Measurements from ENCODE around the gene PPP1R3C.

The PPP1R3C gene

DNA sequence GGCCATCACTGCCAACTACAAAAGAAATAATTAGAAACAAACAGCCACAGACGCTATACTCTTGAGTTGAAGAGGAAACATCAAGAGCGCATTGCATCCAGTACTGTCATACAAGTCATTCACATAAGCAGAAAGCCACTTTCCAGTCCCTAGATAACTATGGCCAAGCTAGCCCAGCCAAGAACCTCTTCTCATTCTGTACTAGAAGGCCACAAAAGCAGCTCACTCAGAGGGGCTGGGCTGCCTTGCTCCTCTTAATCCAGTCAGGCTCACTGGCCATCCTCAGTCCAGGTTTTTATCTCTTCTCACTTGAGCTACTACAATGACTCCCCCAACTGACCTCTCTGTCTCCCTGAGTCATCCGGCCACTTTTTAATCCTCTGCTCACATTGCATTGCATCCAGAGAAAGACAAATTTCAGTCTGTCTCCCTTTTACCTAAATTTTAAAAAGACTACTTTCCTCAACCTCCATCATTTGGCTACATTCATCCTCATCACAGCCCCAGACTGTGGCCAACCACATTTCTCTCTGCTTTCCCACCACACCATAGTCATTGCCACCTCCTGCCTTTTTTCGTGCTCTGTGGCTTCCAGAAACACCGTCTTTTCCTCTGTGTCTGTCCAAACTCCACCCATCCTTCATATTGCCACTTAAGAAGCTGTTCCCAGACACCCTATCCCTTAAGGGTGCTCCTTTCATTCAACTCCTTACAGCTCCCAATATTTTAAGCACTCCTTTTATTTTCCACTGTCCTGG lies 25.0 kb downstream of the PPP1R3C start:
- Histone ChIP-seq H2BK120ac (ENCODE audit: low read depth, low read length) (no peak overlapping the region), H3K18ac (ENCODE audit: low read length) (no peak overlapping the region), H3K23ac (ENCODE audit: low read length) (no peak overlapping the region), H3K4me2 (ENCODE audit: low read length) (no peak overlapping the region), H3K9ac (ENCODE audit: low read length) (no peak overlapping the region), H4K8ac (ENCODE audit: low read depth, low read length) (no peak overlapping the region), H3K27ac (ENCODE audit: low read depth, low read length) (no peak overlapping the region), H3K36me3 (ENCODE audit: control insufficient read depth, insufficient read depth, low read length) (no peaks in the 10 kb centered on the region), H3K4me1 (ENCODE audit: control insufficient read depth, low read depth, low read length) (no peaks in the 10 kb centered on the region), H3K4me3 (ENCODE audit: low read length) (no peak overlapping the region), H2BK5ac (ENCODE audit: low read length) (no peak overlapping the region), H4K5ac (ENCODE audit: low read length) (no peak overlapping the region), H3K4ac (ENCODE audit: low read depth, low read length) (no peak overlapping the region), H3K79me2 (ENCODE audit: control insufficient read depth, insufficient read depth, low read length) (no peaks in the 10 kb centered on the region), H2AK5ac (ENCODE audit: low read length) (no peak overlapping the region), H3K56ac (ENCODE audit: low read length) (no peak overlapping the region), H3K27me3 (ENCODE audit: insufficient read depth, low read length, poor library complexity) (no peaks in the 10 kb centered on the region), H2BK15ac (replicated peaks; ENCODE audit: low read depth) (no peak overlapping the region), H3K79me1 (ENCODE audit: low read length) (no peaks in the 10 kb centered on the region)
- WGBS (ENCODE audit: extremely low coverage, insufficient coverage, low lambda C conversion rate) = no CpG with 5 or more reads among the region's 5 CpGs
- no peak for DNase-seq

DNA sequence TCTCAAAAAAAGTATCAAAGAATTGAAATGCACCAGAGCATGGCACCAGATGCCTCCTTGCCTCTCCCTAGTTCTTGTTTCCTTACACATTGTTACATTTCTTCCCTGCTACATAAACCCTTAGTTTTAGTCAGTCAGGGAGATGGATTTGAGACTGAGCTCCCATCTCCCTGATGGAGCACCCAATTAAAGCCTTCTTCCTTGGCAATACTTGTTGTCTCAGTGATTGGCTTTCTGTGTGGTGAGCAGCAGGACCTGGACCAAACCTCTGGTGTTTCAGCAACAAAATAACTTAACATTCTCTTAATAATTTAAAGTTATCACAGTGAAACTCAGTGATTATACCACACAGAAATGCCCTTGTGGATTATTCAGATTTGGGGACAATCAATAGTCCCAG lies 26.9 kb downstream of the PPP1R3C start:
- Histone ChIP-seq H4K8ac (ENCODE audit: low read depth, low read length) (no peak overlapping the region), H3K27ac (ENCODE audit: low read depth, low read length) (no peak overlapping the region), H3K36me3 (ENCODE audit: control insufficient read depth, insufficient read depth, low read length) (no peaks in the 10 kb centered on the region), H3K79me1 (ENCODE audit: low read length) (no peaks in the 10 kb centered on the region), H4K5ac (ENCODE audit: low read length) (no peak overlapping the region), H3K4ac (ENCODE audit: low read depth, low read length) (no peak overlapping the region), H3K23ac (ENCODE audit: low read length) (no peak overlapping the region), H2BK15ac (replicated peaks; ENCODE audit: low read depth) (no peak overlapping the region), H3K9ac (ENCODE audit: low read length) (no peak overlapping the region), H3K4me1 (ENCODE audit: control insufficient read depth, low read depth, low read length) (no peaks in the 10 kb centered on the region), H3K4me2 (ENCODE audit: low read length) (no peak overlapping the region), H3K18ac (ENCODE audit: low read length) (no peak overlapping the region), H3K79me2 (ENCODE audit: control insufficient read depth, insufficient read depth, low read length) (no peaks in the 10 kb centered on the region), H2BK120ac (ENCODE audit: low read depth, low read length) (no peak overlapping the region), H3K27me3 (ENCODE audit: insufficient read depth, low read length, poor library complexity) (no peaks in the 10 kb centered on the region), H2BK5ac (ENCODE audit: low read length) (no peak overlapping the region), H2AK5ac (ENCODE audit: low read length) (no peak overlapping the region), H3K4me3 (ENCODE audit: low read length) (no peak overlapping the region), H3K56ac (ENCODE audit: low read length) (no peak overlapping the region)
- no peak for DNase-seq

- no peaks in the 10 kb centered on the region for H3K79me1 ChIP-seq (ENCODE audit: low read length)
- H2BK120ac ChIP-seq (ENCODE audit: low read depth, low read length) = no peak overlapping the region
- no peak overlapping the region for H3K23ac ChIP-seq (ENCODE audit: low read length)
- no peak overlapping the region for H3K4me3 ChIP-seq (ENCODE audit: low read length)
- no peak overlapping the region for H3K9ac ChIP-seq (ENCODE audit: low read length)
- H3K18ac ChIP-seq (ENCODE audit: low read length) = no peak overlapping the region
- no peaks in the 10 kb centered on the region for H3K79me2 ChIP-seq (ENCODE audit: control insufficient read depth, insufficient read depth, low read length)
- H4K5ac ChIP-seq (ENCODE audit: low read length) = no peak overlapping the region
- no peak overlapping the region for H4K8ac ChIP-seq (ENCODE audit: low read depth, low read length)
- H3K4me1 ChIP-seq (ENCODE audit: control insufficient read depth, low read depth, low read length) = no peaks in the 10 kb centered on the region
- H2BK15ac ChIP-seq (replicated peaks; ENCODE audit: low read depth) = no peak overlapping the region
- no peak for DNase-seq
- no peak overlapping the region for H3K4me2 ChIP-seq (ENCODE audit: low read length)
- H2AK5ac ChIP-seq (ENCODE audit: low read length) = no peak overlapping the region
- no peaks in the 10 kb centered on the region for H3K27me3 ChIP-seq (ENCODE audit: insufficient read depth, low read length, poor library complexity)
- H3K56ac ChIP-seq (ENCODE audit: low read length) = no peak overlapping the region
- no peak overlapping the region for H3K27ac ChIP-seq (ENCODE audit: low read depth, low read length)
- H2BK5ac ChIP-seq (ENCODE audit: low read length) = no peak overlapping the region
- WGBS (ENCODE audit: extremely low coverage, insufficient coverage, low lambda C conversion rate) = no CpG with 5 or more reads among the region's 3 CpGs
- no peaks in the 10 kb centered on the region for H3K36me3 ChIP-seq (ENCODE audit: control insufficient read depth, insufficient read depth, low read length)
- H3K4ac ChIP-seq (ENCODE audit: low read depth, low read length) = no peak overlapping the region
Observed at GRCh38 chr10:91604553-91605534, 28.0 kb downstream of the PPP1R3C start.

DNA sequence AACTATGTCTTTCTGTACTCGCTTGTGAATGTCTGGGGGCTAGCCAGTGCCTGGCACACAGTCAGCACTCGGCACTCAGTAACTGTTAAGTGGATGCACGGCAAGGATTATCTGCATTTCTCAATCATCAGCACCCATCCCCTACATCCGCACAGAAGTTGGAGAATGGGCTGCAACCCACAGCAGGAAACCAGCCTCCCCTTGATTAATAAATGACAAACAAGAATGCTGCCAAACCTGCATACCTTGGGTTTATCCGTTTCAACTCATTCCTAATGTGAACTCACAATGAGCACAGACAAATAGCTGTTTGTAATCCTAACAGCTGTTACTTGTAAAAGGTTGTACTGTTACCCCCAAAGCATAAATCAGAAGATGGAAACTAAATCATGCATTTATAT lies 28.9 kb downstream of the PPP1R3C start:
- H3K36me3 ChIP-seq (ENCODE audit: control insufficient read depth, insufficient read depth, low read length) = no peaks in the 10 kb centered on the region
- no peaks in the 10 kb centered on the region for H3K79me2 ChIP-seq (ENCODE audit: control insufficient read depth, insufficient read depth, low read length)
- H3K4me2 ChIP-seq (ENCODE audit: low read length) = no peak overlapping the region
- H3K4me3 ChIP-seq (ENCODE audit: low read length) = no peak overlapping the region
- no peak overlapping the region for H3K27ac ChIP-seq (ENCODE audit: low read depth, low read length)
- no peak overlapping the region for H2BK15ac ChIP-seq (replicated peaks; ENCODE audit: low read depth)
- H3K56ac ChIP-seq (ENCODE audit: low read length) = no peak overlapping the region
- DNase-seq = no peak
- H3K4ac ChIP-seq (ENCODE audit: low read depth, low read length) = no peak overlapping the region
- H3K9ac ChIP-seq (ENCODE audit: low read length) = no peak overlapping the region
- H4K5ac ChIP-seq (ENCODE audit: low read length) = no peak overlapping the region
- no CpG with 5 or more reads among the region's 5 CpGs for WGBS (ENCODE audit: extremely low coverage, insufficient coverage, low lambda C conversion rate)
- H2BK120ac ChIP-seq (ENCODE audit: low read depth, low read length) = no peak overlapping the region
- no peak overlapping the region for H3K18ac ChIP-seq (ENCODE audit: low read length)
- H3K23ac ChIP-seq (ENCODE audit: low read length) = no peak overlapping the region
- no peak overlapping the region for H2BK5ac ChIP-seq (ENCODE audit: low read length)
- no peaks in the 10 kb centered on the region for H3K79me1 ChIP-seq (ENCODE audit: low read length)
- no peak overlapping the region for H4K8ac ChIP-seq (ENCODE audit: low read depth, low read length)
- no peaks in the 10 kb centered on the region for H3K27me3 ChIP-seq (ENCODE audit: insufficient read depth, low read length, poor library complexity)
- no peaks in the 10 kb centered on the region for H3K4me1 ChIP-seq (ENCODE audit: control insufficient read depth, low read depth, low read length)
- no peak overlapping the region for H2AK5ac ChIP-seq (ENCODE audit: low read length)

DNA sequence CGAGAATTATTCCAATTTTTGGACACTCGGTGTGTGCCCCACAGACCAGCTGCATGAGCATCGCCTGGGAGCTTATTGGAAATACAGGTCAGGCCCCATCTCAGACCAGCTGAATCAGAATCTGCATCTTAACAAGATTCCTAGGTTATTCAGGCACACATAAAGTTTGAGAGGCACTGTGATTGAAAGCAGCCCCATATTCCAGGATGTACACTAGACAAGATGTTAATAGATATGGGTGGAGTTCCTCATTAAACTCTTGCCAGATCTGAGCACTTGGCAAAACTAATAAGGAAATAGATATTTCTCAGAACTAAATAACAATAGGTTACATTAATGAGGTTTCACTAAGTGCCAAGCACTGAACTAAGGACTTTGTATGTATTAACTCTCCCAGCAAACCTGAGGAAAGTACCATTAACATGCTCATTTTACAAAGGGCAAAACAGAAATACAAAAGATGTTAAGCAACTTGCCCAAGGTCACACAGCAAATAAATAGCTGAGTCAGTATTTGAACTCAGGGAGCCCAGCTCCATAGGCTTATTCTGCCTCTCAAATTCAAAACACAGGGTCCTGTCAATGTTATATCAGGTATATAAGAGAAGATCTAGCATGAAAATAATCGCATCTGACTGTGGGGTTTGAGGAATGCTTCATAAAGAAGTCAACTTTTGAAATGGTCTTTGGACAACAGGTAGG lies 29.9 kb downstream of the PPP1R3C start:
- no peak for DNase-seq
- no peak overlapping the region for H3K4ac ChIP-seq (ENCODE audit: low read depth, low read length)
- H3K4me2 ChIP-seq (ENCODE audit: low read length) = no peak overlapping the region
- H3K9ac ChIP-seq (ENCODE audit: low read length) = no peak overlapping the region
- no peaks in the 10 kb centered on the region for H3K79me2 ChIP-seq (ENCODE audit: control insufficient read depth, insufficient read depth, low read length)
- H2BK5ac ChIP-seq (ENCODE audit: low read length) = no peak overlapping the region
- no peak overlapping the region for H3K23ac ChIP-seq (ENCODE audit: low read length)
- no peaks in the 10 kb centered on the region for H3K36me3 ChIP-seq (ENCODE audit: control insufficient read depth, insufficient read depth, low read length)
- no peak overlapping the region for H3K18ac ChIP-seq (ENCODE audit: low read length)
- H2BK120ac ChIP-seq (ENCODE audit: low read depth, low read length) = no peak overlapping the region
- H3K4me3 ChIP-seq (ENCODE audit: low read length) = no peak overlapping the region
- H3K56ac ChIP-seq (ENCODE audit: low read length) = no peak overlapping the region
- H2AK5ac ChIP-seq (ENCODE audit: low read length) = no peak overlapping the region
- H3K27me3 ChIP-seq (ENCODE audit: insufficient read depth, low read length, poor library complexity) = no peaks in the 10 kb centered on the region
- WGBS (ENCODE audit: extremely low coverage, insufficient coverage, low lambda C conversion rate) = no CpG with 5 or more reads among the region's 4 CpGs
- no peak overlapping the region for H4K5ac ChIP-seq (ENCODE audit: low read length)
- no peak overlapping the region for H3K27ac ChIP-seq (ENCODE audit: low read depth, low read length)
- H2BK15ac ChIP-seq (replicated peaks; ENCODE audit: low read depth) = no peak overlapping the region
- H3K79me1 ChIP-seq (ENCODE audit: low read length) = no peaks in the 10 kb centered on the region
- H3K4me1 ChIP-seq (ENCODE audit: control insufficient read depth, low read depth, low read length) = no peaks in the 10 kb centered on the region
- no peak overlapping the region for H4K8ac ChIP-seq (ENCODE audit: low read depth, low read length)

Data from mesendoderm (in vitro differentiated cells).